Ascending aorta (tissue), 2 donors: ENCODE measurements around the gene FAM83C. TPM values are rescaled to one million over a fixed set of nuclear protein-coding genes. Genes with fewer than 3 reads are reported as not detected.

Experiments
- DNase-seq, 2 donors: peaks; one replicate each; pipeline ENCODE4 v3.0.0-alpha.2; 2019; ENCODE audit warnings: low spot score in 2 of 2
- H3K27ac ChIP-seq, 2 donors: fragments of 200-600 bp; sonication (generic); one replicate each; pipeline ENCODE4 v1.5.1; 2016 to 2017; ENCODE audit warnings: mild to moderate bottlenecking in 1 of 2
- H3K27me3 ChIP-seq: fragments of 200-600 bp; sonication (generic); one replicate; pipeline ENCODE4 v1.5.1; 2017
- H3K36me3 ChIP-seq, 2 donors: fragments of 200-600 bp; sonication (generic); one replicate each; pipeline ENCODE4 v1.5.1; 2016
- H3K4me1 ChIP-seq, 2 donors: fragments of 200-600 bp; sonication (generic); one replicate each; pipeline ENCODE4 v1.5.1; 2016 to 2017; ENCODE audit warnings: mild to moderate bottlenecking in 1 of 2
- H3K4me3 ChIP-seq, 2 donors: fragments of 200-600 bp; sonication (generic); one replicate each; pipeline ENCODE4 v1.5.1; 2016 to 2017; ENCODE audit warnings: mild to moderate bottlenecking in 1 of 2
- H3K9me3 ChIP-seq, 2 donors: fragments of 200-600 bp; sonication (generic); one replicate each; pipeline ENCODE4 v1.5.1; 2016
- intact Hi-C: fragments of 100-400 bp; cut with DNase I; formaldehyde crosslinking; loops from one replicate; pipeline ENCODE4 v1.15.1; 2023
- total RNA-seq: library from RNA; depleted of rRNA; stranded (reverse); fragments of >200 nt; gene quantifications from one replicate; pipeline ENCODE4 v1.1.0, GENCODE V29; 2016
- TF ChIP-seq, protein P1 (sequence below), 3 experiments: fragments of 200-600 bp in 2 of 3; fragments of 450-650 bp in 1 of 3; sonication (generic) in 2 of 3; IDR thresholded peaks; one replicate each; pipeline ENCODE4 v1.5.1; 2016 to 2019; ENCODE audit warnings: antibody characterized with exemption in 3 of 3, mild to moderate bottlenecking in 1 of 3, moderate library complexity in 1 of 3

Gene FAM83C
- total RNA-seq, 1 donor from 2014 or later: not detected

- no peak for DNase-seq
- Histone ChIP-seq H3K4me3 (no peak overlapping the region), H3K9me3 (no peaks in the 10 kb centered on the region), H3K27ac (no peak overlapping the region), H3K27me3 (no peaks in the 10 kb centered on the region), H3K36me3 (peaks cover 7 to 16% of the 10 kb centered on the region in 2 donors), H3K4me1 (no peaks in the 10 kb centered on the region)
- intact Hi-C loops: no loop called here
- TF ChIP-seq, protein P1, sequence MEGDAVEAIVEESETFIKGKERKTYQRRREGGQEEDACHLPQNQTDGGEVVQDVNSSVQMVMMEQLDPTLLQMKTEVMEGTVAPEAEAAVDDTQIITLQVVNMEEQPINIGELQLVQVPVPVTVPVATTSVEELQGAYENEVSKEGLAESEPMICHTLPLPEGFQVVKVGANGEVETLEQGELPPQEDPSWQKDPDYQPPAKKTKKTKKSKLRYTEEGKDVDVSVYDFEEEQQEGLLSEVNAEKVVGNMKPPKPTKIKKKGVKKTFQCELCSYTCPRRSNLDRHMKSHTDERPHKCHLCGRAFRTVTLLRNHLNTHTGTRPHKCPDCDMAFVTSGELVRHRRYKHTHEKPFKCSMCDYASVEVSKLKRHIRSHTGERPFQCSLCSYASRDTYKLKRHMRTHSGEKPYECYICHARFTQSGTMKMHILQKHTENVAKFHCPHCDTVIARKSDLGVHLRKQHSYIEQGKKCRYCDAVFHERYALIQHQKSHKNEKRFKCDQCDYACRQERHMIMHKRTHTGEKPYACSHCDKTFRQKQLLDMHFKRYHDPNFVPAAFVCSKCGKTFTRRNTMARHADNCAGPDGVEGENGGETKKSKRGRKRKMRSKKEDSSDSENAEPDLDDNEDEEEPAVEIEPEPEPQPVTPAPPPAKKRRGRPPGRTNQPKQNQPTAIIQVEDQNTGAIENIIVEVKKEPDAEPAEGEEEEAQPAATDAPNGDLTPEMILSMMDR (IDR thresholded peaks at IDR 0.05): no peak
These were observed 54.1 kb downstream of the FAM83C start for GRCh38 chr20:35238170-35238569.

DNA sequence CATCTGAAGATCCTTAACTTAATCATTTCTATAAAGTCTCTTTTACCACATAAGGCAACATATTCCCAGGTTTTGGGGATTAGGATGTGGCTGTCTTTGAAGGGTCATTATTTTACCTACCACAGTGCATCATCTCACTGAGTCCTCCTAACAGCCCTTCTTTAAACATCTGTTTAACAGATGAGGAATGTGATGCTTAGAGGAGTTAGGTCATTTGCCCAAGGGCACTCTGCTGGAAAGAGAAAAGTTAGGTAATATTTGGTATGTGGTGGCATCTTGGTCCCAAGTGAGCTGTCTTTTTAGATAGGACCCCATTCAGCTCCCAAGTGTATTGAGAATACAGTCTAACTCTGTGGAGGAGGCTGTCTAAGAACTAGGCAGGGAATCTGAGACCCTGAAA is 54.7 kb downstream of the FAM83C start:
- DNase-seq: no peak
- H3K36me3 ChIP-seq: peaks cover 7 to 16% of the 10 kb centered on the region in 2 donors
- intact Hi-C loops: no loop called here
- TF ChIP-seq, protein P1 (IDR thresholded peaks at IDR 0.05): no peak
- no peaks in the 10 kb centered on the region for H3K9me3 ChIP-seq
- no peaks in the 10 kb centered on the region for H3K4me1 ChIP-seq
- no peaks in the 10 kb centered on the region for H3K27me3 ChIP-seq
- H3K27ac ChIP-seq: no peak overlapping the region
- no peak overlapping the region for H3K4me3 ChIP-seq

DNA sequence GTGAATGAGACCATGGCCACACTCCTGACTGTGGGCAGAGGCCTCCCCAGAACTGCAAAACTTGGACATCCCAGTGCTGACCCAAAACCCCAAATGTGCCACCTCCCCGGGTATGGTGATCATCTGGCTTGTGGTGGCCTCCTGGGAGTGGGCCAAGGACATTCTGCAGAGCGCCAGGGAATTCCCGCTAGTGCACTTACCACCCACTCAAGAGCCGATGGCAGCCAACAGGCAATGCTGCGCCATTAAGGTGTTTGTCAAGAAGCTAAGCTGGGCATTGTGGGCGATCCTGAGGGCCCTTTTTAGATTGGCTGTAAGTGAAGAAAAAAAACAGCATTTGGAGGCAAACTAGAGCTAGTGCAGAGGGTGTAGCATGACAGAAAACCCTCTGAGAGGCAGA is 56.3 kb downstream of the FAM83C start:
- no peak for DNase-seq
- TF ChIP-seq, protein P1 (IDR thresholded peaks at IDR 0.05): no peak
- no peaks in the 10 kb centered on the region for H3K4me1 ChIP-seq
- H3K36me3 ChIP-seq: peaks cover 7 to 19% of the 10 kb centered on the region in 2 donors
- H3K4me3 ChIP-seq: no peak overlapping the region
- no peaks in the 10 kb centered on the region for H3K27me3 ChIP-seq
- intact Hi-C loops: no loop called here
- no peaks in the 10 kb centered on the region for H3K9me3 ChIP-seq
- no peak overlapping the region for H3K27ac ChIP-seq

Other genes with a start within 250 kb of the FAM83C start
- gene TRPC4AP, start 199.6 kb downstream of the FAM83C start, total RNA-seq: 54.1 TPM
- 20.3 TPM for gene EDEM2, start 145.1 kb downstream of the FAM83C start, total RNA-seq
- 241 TPM for gene PROCR, start 120.4 kb downstream of the FAM83C start, total RNA-seq
- gene MMP24, start 65.7 kb downstream of the FAM83C start, total RNA-seq: not detected
- gene MMP24OS, start 14.3 kb downstream of the FAM83C start, total RNA-seq: 43.1 TPM
- gene EIF6, start 7.7 kb downstream of the FAM83C start, total RNA-seq: 98.0 TPM
- 14.8 TPM for gene UQCC1, start 119.5 kb upstream of the FAM83C start, total RNA-seq
- gene GDF5, start 145.8 kb upstream of the FAM83C start, total RNA-seq: 0.21 TPM
- 17.0 TPM for gene CEP250, start 163.2 kb upstream of the FAM83C start, total RNA-seq
- not detected for gene C20orf173, start 237.2 kb upstream of the FAM83C start, total RNA-seq
- 67.7 TPM for gene ERGIC3, start 249.7 kb upstream of the FAM83C start, total RNA-seq